Panc1 (cell line): ENCODE measurements around the gene ACYP2. TPM values are rescaled to one million over a fixed set of nuclear protein-coding genes. Genes with fewer than 3 reads are reported as not detected.
"Not testable (repeated sequence)": the region's sequence is repeated elsewhere in the genome, so short reads cannot be mapped to it uniquely, and the experiment has no call there.

ENCODE experiments used
- ATAC-seq: fragments of 200-7000 bp; cut with Tn5 transposase; 2 replicates; pipeline ENCODE4 v1.9.1; 2020; ENCODE audit warnings: mild to moderate bottlenecking, moderate library complexity
- BruUV-seq: library from RNA; stranded (reverse); fragments of 400-500 nt; replicated peaks from 2 replicates; lab custom pipeline; 2021; lab: Mats Ljungman, UMichigan
- CTCF ChIA-PET: fragments of 300-600 bp; sonication (Branson Sonifier 250); formaldehyde crosslinking; loops from one replicate; lab custom pipeline; 2022; ENCODE audit warnings: antibody characterized with exemption; lab: Charles Lee
- POLR2A ChIA-PET: fragments of 300-600 bp; sonication (Branson Sonifier 250); formaldehyde crosslinking; loops from one replicate; lab custom pipeline; 2022; ENCODE audit warnings: antibody characterized with exemption; lab: Charles Lee
- DNase-seq: peaks from one replicate; pipeline ENCODE4 v3.0.0-alpha.2; 2010; ENCODE audit warnings: low read depth, low spot score
- H3K27ac ChIP-seq: 2 replicates; pipeline ENCODE4 v1.5.1; 2011; ENCODE audit warnings: mild to moderate bottlenecking, low read length, inconsistent platforms
- H3K27me3 ChIP-seq: fragments of 200-500 bp; sonication (Bioruptor generic); 2 replicates; pipeline ENCODE4 v1.6.0; 2014; ENCODE audit warnings: low read length, inconsistent platforms; ENCODE audit not compliant: control insufficient read depth, insufficient read depth
- H3K36me3 ChIP-seq: fragments of 200-500 bp; sonication (Bioruptor generic); 2 replicates; pipeline ENCODE4 v1.5.1; 2014; ENCODE audit warnings: inconsistent platforms, mild to moderate bottlenecking, low read length, moderate library complexity; ENCODE audit not compliant: control insufficient read depth, insufficient read depth
- H3K4me1 ChIP-seq: 2 replicates; pipeline ENCODE4 v1.5.1; 2011; ENCODE audit warnings: inconsistent platforms, mild to moderate bottlenecking, low read length, moderate library complexity; ENCODE audit not compliant: control insufficient read depth, insufficient read depth
- H3K4me3 ChIP-seq, 2 experiments: 2 replicates each; pipeline ENCODE4 v1.5.1; 2011 to 2012; ENCODE audit warnings: low read depth in 2 of 2, low read length in 2 of 2, mild to moderate bottlenecking in 2 of 2, inconsistent platforms in 1 of 2, moderate library complexity in 1 of 2
- H3K9me3 ChIP-seq: fragments of 200-500 bp; sonication (Bioruptor generic); 2 replicates; pipeline ENCODE4 v1.5.1; 2014; ENCODE audit warnings: low read depth, mild to moderate bottlenecking, inconsistent platforms, low read length, moderate library complexity; ENCODE audit not compliant: control insufficient read depth, insufficient read depth
- POLR2AphosphoS5 ChIP-seq: IDR thresholded peaks from 2 replicates; pipeline ENCODE4 v1.6.1; 2012; ENCODE audit warnings: mild to moderate bottlenecking, low read depth, low read length, moderate library complexity
- SIN3A ChIP-seq: IDR thresholded peaks from 2 replicates; pipeline ENCODE4 v1.6.1; 2012; ENCODE audit warnings: low read depth, mild to moderate bottlenecking, low read length, moderate library complexity, borderline replicate concordance; ENCODE audit not compliant: insufficient read depth
- TCF7L2 ChIP-seq: IDR thresholded peaks from 2 replicates; pipeline ENCODE4 v1.6.1; 2011; ENCODE audit warnings: mild to moderate bottlenecking, low read depth, low read length, inconsistent platforms
- in situ Hi-C: cut with HindIII; loops from 2 replicates; pipeline ENCODE4 v1.10.0; 2016; ENCODE audit warnings: low sequenced_read_pairs, low pct_unique_long_range_greater_than_20kb
- intact Hi-C: fragments of 100-400 bp; cut with micrococcal nuclease; formaldehyde crosslinking; loops from one replicate; pipeline ENCODE4 v1.10.0; 2022; ENCODE audit not compliant: unreplicated experiment
- total RNA-seq: library from RNA; stranded (reverse); gene quantifications from one replicate; pipeline ENCODE4 v1.2.1, GENCODE V29; 2021; ENCODE audit not compliant: unreplicated experiment
- TF ChIP-seq, protein P1 (sequence below), 2 experiments: IDR thresholded peaks; 2 replicates each; pipeline ENCODE4 v1.6.1; 2011 to 2012; ENCODE audit warnings: low read depth in 2 of 2, control low read depth in 1 of 2, low read length in 1 of 2, mild to moderate bottlenecking in 1 of 2, moderate library complexity in 1 of 2; ENCODE audit not compliant: insufficient read depth in 1 of 2
- TF ChIP-seq, protein P2 (sequence below): fragments of 450-650 bp; IDR thresholded peaks from 2 replicates; pipeline ENCODE4 v1.5.1; 2017; ENCODE audit warnings: mild to moderate bottlenecking

The ACYP2 gene
- total RNA-seq, 1 experiment from 2014 or later: 11.5 TPM

DNA sequence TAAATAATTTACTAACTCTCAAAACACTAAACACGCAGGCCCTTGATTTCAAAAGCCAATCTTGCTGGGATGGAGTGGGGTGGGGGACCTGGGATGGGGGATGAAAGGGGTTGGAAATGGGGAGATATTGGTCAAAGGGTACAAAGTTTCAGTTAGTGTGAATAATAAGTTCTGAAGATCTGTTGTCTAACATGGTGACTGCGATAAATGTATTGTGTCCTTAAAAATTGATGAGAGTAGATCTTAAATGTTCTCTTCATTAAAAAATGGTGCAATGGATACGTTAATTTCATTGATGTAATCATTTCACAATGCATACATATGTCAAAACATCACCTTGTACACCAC lies 505 bp upstream of the ACYP2 start:
- no TSS peak for BruUV-seq
- ATAC-seq: no peak
- in situ Hi-C loops: no loop called here
- DNase-seq: no peak
- intact Hi-C loops: no loop called here
- ChIA-PET POLR2A (interaction anchor here (0.7 to 0.9 kb wide), 3 partner anchors 455 to 585 kb away, joined by 3 to 12 read pairs (median 4); no protein-coding TSS in a partner anchor), CTCF (no interaction called here)
- no peak for TF ChIP-seq SIN3A
- no peaks in the 10 kb centered on the region for H3K27me3 ChIP-seq
- H3K9me3 ChIP-seq: peaks cover 7% of the 10 kb centered on the region; the same call in 1 of the 2 replicates
- H3K27ac ChIP-seq: peak overlapping the region; percentile 90
- peaks cover 4% of the 10 kb centered on the region; the same call in 1 of the 2 replicates for H3K4me1 ChIP-seq
- peak overlapping the region; percentile 74 to 80 for H3K4me3 ChIP-seq
- peaks cover 5% of the 10 kb centered on the region; the same call in 1 of the 2 replicates for H3K36me3 ChIP-seq

DNA sequence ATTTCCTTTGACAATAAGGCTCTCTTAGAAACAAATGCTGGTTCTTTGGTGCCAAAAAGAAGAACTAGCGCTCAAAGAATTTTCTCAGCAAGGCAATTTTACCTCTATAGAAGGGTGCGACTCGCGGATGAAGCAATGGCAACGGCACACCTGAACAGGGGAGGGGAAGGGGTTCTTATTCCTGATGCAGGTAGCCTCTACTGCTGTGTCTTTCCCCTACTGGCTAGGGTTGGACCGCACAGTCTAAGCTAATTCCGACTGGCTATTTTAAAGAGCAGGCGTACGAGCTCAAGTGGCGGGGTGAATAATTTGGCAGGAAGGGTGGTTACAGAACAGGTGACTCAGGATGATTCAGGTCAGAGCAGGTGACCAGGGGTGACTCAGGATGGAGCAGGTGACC lies 1.2 kb downstream of the ACYP2 start:
- peak overlapping the region; percentile 90; the same call in 1 of the 2 replicates for H3K27ac ChIP-seq
- POLR2A ChIA-PET: interaction anchor here (0.7 to 0.9 kb wide), 2 partner anchors 275 to 394 kb away, joined by 3 read pairs; no protein-coding TSS in a partner anchor
- H3K4me1 ChIP-seq, H3K36me3 ChIP-seq, ATAC-seq, H3K4me3 ChIP-seq, BruUV-seq, H3K27me3 ChIP-seq, CTCF ChIA-PET, DNase-seq, intact Hi-C loops, in situ Hi-C loops: not testable (repeated sequence)
- H3K9me3 ChIP-seq: peaks cover 14% of the 10 kb centered on the region; the same call in 1 of the 2 replicates

DNA sequence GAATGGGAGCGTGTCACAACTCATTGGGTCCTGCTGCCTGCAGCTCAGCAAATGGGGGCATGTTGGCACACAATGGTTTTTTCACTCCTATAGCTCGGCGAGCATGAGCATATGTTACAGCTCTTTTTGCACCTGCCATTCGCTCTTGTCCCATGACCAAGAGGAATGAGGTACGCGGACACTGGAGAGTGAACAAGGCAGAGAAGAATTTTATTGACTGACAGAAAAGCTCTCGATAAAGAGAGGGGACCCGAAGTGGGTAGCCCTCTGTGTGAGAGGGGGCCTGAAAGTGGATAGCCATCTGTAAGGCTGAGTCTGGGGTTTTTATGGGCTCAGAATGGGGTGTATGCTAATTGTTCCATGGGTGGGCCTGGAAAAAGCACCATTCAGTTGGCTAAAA lies 5.5 kb downstream of the ACYP2 start:
- TF ChIP-seq POLR2AphosphoS5 (no peak), TCF7L2 (no peak), SIN3A (no peak)
- TF ChIP-seq, protein P1, sequence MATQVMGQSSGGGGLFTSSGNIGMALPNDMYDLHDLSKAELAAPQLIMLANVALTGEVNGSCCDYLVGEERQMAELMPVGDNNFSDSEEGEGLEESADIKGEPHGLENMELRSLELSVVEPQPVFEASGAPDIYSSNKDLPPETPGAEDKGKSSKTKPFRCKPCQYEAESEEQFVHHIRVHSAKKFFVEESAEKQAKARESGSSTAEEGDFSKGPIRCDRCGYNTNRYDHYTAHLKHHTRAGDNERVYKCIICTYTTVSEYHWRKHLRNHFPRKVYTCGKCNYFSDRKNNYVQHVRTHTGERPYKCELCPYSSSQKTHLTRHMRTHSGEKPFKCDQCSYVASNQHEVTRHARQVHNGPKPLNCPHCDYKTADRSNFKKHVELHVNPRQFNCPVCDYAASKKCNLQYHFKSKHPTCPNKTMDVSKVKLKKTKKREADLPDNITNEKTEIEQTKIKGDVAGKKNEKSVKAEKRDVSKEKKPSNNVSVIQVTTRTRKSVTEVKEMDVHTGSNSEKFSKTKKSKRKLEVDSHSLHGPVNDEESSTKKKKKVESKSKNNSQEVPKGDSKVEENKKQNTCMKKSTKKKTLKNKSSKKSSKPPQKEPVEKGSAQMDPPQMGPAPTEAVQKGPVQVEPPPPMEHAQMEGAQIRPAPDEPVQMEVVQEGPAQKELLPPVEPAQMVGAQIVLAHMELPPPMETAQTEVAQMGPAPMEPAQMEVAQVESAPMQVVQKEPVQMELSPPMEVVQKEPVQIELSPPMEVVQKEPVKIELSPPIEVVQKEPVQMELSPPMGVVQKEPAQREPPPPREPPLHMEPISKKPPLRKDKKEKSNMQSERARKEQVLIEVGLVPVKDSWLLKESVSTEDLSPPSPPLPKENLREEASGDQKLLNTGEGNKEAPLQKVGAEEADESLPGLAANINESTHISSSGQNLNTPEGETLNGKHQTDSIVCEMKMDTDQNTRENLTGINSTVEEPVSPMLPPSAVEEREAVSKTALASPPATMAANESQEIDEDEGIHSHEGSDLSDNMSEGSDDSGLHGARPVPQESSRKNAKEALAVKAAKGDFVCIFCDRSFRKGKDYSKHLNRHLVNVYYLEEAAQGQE (IDR thresholded peaks at IDR 0.05; ENCODE audit: insufficient read depth in 1 of 2, low read depth in 2 of 2, low read length in 1 of 2): no peak
- TF ChIP-seq, protein P2, sequence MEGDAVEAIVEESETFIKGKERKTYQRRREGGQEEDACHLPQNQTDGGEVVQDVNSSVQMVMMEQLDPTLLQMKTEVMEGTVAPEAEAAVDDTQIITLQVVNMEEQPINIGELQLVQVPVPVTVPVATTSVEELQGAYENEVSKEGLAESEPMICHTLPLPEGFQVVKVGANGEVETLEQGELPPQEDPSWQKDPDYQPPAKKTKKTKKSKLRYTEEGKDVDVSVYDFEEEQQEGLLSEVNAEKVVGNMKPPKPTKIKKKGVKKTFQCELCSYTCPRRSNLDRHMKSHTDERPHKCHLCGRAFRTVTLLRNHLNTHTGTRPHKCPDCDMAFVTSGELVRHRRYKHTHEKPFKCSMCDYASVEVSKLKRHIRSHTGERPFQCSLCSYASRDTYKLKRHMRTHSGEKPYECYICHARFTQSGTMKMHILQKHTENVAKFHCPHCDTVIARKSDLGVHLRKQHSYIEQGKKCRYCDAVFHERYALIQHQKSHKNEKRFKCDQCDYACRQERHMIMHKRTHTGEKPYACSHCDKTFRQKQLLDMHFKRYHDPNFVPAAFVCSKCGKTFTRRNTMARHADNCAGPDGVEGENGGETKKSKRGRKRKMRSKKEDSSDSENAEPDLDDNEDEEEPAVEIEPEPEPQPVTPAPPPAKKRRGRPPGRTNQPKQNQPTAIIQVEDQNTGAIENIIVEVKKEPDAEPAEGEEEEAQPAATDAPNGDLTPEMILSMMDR: no peak
- DNase-seq: no peak
- no peak for ATAC-seq
- Histone ChIP-seq H3K4me3 (no peak overlapping the region), H3K27ac (no peak overlapping the region), H3K36me3 (no peaks in the 10 kb centered on the region), H3K4me1 (no peaks in the 10 kb centered on the region), H3K27me3 (no peaks in the 10 kb centered on the region), H3K9me3 (peaks cover 14% of the 10 kb centered on the region; the same call in 1 of the 2 replicates)
- in situ Hi-C loops: no loop called here
- no TSS peak for BruUV-seq
- CTCF ChIA-PET: no interaction called here
- intact Hi-C loops: no loop called here
- POLR2A ChIA-PET: no interaction called here
